HG02610 (cell line): Measurements from ENCODE around the gene B3GNT7.
"Not testable (repeated sequence)": the region's sequence is repeated elsewhere in the genome, so short reads cannot be mapped to it uniquely, and the experiment has no call there.

Experiments
- ATAC-seq: cut with Tn5 transposase; IDR thresholded peaks from one replicate; pipeline ENCODE4 v1.9.1; 2021; ENCODE audit warnings: mild to moderate bottlenecking, moderate library complexity; ENCODE audit not compliant: unreplicated experiment

B3GNT7 gene

DNA sequence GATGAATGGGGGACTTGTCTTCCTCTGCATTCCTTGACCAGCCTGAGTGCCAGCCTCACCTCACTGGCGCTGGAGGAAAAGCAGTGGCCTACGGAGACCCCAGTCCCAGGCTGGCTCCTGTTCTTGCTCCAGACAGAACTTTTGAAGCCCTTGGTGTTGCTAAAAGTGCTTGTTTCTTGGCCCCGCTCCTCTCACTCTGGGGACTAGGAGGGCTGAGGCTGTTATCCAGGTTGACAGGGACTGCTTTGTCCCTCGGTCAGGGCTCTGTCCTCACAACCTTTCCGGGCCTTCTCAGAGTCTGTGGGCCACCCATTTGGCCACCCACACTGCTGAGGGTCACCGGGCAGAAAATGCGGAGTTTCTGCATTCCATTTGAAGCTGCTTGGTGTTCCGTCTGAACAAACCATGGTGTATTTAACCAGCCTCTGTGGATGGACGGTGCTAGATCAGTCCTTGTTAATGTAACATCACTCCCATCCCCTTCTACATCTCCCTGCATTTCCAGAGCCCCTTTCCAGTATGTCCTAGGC lies 25.6 kb downstream of the B3GNT7 start:
- no peak for ATAC-seq

- ATAC-seq, result no peak
Measured at GRCh38 chr2:231422056-231422455, 26.5 kb downstream of the B3GNT7 start.

DNA sequence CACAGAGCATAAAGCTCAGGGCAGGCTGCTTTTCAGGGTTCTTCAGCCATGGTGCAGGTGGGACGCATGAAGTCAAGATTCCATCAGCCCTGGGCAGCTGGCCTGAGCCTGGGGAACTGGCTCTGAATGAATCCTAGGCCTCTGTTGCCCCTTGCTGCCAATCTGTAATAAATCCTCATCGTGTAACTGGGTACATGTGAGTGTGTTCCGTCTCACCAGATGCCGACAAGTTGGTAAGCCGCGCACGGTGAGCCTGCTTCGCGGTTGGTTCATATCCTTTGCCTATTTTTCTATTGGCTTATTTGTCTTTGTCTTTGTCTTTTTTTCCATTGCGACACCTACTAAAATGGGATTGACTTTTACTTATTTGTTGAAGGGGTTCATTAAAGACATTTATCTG lies 27.7 kb downstream of the B3GNT7 start:
- no peak for ATAC-seq

DNA sequence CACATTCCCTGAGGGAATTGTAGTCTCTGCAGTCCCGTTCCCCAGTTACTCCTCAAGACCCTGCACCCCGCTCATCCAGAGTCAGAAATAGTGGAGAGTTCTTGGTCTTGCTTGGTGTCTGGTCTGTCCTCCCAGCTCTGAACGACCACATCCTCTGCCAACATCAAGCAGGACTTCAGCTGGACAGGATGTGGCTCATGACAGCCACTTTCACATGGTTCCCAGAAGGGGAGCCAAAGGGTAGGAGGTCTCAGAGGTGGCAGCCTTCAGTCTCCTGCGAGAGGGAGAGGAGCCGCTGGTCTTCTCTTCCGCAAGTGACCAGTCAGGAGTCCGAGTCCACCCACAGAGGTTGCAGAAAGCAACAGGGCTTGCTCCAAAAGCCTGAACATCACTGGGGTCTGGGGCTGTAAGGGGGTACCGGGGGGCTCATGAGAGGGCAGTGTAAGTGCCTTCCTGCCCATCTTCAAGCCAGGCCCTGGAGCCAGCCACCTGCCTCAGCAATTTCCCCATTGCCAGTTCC lies 29.8 kb downstream of the B3GNT7 start:
- ATAC-seq, result no peak

DNA sequence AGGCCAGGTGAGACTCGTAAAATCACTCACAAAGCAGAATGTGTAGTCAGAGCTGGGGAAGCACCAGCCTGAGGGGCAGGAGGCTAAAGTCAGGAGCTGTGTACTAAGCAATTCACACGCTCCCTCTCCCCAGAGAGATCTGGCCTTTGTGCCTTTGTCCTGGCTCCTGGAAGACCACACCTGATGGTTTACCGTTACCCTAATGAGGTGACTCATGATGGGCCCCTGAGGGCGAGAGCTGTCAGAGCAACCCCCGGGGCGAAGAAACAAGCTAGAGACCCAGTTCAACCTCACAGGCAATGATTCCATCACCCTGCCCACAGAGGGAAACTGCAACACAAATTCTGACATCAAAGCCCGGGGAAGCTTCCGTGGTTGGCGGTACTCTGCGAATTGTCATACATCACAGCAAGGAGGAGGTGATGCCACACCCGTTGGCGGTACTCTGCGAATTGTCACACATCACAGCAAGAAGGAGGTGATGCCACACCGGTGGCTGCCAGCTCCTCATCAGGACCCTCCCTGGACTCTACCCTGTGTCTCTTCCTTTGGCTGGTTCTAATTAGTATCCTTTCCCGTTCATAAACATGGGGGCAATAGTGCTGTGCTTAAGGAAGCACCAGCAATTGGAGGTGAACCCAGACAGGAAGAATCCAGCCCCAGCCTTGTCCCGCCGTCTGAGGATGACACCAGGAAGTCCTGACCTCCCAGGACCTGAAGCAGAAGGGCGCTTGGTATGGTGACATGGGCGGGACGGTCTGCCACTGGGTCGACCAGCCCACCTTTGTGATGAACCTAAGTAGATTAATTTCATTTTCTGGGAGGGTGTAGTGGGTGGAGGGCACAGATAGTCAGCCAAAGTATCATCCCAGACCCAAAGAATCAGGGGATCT lies 30.5 kb downstream of the B3GNT7 start:
- peak; percentile 69 for ATAC-seq

DNA sequence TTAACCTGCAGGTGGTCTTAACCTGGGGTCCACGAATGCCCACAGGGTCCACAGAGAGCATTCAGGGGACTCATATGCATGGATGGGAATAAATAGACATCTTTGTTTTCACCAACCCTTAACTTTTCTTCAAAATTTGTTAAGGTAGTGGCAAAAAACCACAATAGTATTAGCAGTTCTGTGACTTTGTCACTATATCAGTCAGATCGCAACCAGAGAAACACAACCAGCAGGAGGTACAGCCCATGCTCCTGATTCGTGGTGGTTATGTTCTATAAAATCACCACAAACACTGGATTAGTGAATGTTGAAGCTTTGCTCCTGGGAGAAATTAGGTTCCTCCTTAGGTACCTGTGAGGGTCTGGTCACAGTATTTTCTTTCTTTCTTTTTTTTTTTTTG lies 31.6 kb downstream of the B3GNT7 start:
- ATAC-seq, result no peak

DNA sequence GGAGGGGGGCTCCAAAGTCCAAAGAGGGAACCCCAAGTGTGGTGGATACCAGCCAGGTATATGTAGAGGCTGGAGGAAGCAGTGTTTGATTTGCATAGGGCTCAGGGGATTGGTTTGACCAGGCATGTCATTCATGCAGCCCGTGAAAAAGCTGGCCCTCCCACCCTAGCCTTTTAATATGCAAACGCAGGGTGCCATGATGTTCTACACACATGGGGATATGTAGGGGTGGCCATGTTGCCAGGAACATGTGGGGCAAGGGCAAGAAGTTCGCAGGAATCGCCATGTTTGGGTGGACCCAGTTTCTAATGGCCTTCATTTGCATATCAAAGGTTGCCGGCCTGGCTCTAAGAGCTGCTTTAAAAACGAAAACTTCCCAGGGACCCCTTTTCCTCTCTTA lies 33.6 kb downstream of the B3GNT7 start:
- no peak for ATAC-seq

GRCh38 chr2:231429901-231430300 lies 34.4 kb downstream of the B3GNT7 start:
- no peak for ATAC-seq

- ATAC-seq, result not testable (repeated sequence)
Measured at GRCh38 chr2:231430437-231430836, 34.9 kb downstream of the B3GNT7 start.

GRCh38 chr2:231431606-231432005 lies 36.1 kb downstream of the B3GNT7 start:
- ATAC-seq, result no peak

DNA sequence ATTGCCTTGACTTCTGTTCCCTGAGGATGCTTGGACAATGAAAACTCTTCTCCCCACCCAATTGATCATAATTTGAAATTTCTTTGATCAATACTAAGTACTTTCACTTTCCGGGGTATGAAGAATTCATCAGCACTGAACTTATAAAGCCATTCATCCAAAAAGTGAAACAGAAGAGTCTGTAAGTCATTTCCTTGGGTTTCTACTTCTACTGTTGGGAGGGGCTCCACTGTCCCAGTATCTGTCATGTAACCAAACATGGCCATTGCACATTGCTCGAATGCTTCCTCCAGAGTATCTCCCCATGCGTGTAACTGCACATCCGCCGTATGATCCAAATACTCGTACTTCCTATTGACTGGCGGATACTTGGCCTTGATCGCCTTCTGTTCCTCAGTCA lies 38.5 kb downstream of the B3GNT7 start:
- no peak for ATAC-seq

GRCh38 chr2:231436957-231437356 lies 41.4 kb downstream of the B3GNT7 start:
- ATAC-seq, result no peak

DNA sequence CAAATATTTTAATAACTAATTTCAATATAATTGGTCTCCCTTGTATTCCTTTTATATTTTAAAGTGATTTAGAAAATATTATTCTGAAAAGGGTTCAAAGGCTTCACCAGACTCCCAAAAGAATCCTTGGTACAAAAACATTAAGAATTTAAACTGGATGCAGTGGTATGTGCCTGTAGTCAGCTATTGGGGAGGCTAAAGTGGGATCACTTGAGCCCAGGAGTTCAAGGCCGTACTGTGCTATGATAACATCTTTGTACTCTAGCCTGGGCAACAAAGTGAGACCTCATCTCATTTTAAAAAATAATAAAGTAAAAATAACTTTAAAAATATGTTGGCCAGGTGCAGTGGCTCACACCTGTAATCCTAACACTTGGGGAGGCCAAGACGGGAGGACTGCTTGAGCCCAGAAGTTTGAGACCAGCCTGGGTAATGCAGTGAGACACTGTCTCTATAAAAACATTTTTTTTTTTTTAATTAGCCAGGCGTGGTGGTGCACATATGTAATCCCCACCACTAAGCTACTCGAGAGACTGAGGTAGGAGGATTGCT lies 54.1 kb downstream of the B3GNT7 start:
- ATAC-seq, result no peak

GRCh38 chr2:231450548-231450989 lies 55.1 kb downstream of the B3GNT7 start:
- ATAC-seq, result no peak
